ENCODE results near the gene ABTB2. TPM values are rescaled to one million over a fixed set of nuclear protein-coding genes. Genes with fewer than 3 reads are reported as not detected.
A peak's percentile ranks its signal among the peaks of the same experiment; 100 is the strongest.
"Not testable (repeated sequence)": the region's sequence is repeated elsewhere in the genome, so short reads cannot be mapped to it uniquely, and the experiment has no call there.

ABTB2 gene
- total RNA-seq, 1 donor from 2014 or later = 9.8 TPM

- DNase-seq (ENCODE audit: low spot score) = no peak
Observed at GRCh38 chr11:34190192-34191139, 167.3 kb downstream of the ABTB2 start.

- DNase-seq (ENCODE audit: low spot score) = no peak
Observed at GRCh38 chr11:34189191-34189590, 168.6 kb downstream of the ABTB2 start.

- no peak for DNase-seq (ENCODE audit: low spot score)
Observed at GRCh38 chr11:34188181-34188580, 169.6 kb downstream of the ABTB2 start.

GRCh38 chr11:34185926-34186841, 171.6 kb downstream of the ABTB2 start:
- DNase-seq (ENCODE audit: low spot score) = no peak

DNA sequence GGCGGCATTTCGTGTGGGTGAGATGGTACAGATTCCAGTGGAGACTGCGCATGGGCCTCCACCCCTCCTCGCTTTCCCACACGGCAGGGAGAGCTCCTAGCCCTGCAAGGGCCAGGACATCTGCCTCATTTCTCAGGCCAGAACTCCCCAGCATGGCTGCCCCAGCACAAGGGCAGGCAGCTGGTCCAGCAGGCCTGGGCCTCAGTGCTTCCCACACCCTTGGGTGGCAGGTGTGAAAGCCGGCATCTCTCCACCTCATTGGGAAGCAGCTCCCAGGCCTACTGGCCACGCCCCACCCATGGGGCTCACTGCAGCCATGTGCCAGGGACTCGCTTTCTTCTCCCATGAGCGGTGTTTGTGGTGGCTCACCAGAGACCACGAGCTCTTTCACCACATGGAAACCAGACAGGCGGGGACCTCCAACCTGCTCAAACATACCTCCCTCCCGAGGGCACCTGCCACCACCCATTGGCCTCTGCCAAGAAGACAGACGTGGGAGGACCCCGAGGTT, 173.2 kb downstream of the ABTB2 start:
- DNase-seq (ENCODE audit: low spot score) = no peak

GRCh38 chr11:34183848-34184391, 173.9 kb downstream of the ABTB2 start:
- no peak for DNase-seq (ENCODE audit: low spot score)

- no peak for DNase-seq (ENCODE audit: low spot score)
Observed at GRCh38 chr11:34182921-34183685, 174.7 kb downstream of the ABTB2 start.

GRCh38 chr11:34182425-34182824, 175.4 kb downstream of the ABTB2 start:
- no peak for DNase-seq (ENCODE audit: low spot score)

DNA sequence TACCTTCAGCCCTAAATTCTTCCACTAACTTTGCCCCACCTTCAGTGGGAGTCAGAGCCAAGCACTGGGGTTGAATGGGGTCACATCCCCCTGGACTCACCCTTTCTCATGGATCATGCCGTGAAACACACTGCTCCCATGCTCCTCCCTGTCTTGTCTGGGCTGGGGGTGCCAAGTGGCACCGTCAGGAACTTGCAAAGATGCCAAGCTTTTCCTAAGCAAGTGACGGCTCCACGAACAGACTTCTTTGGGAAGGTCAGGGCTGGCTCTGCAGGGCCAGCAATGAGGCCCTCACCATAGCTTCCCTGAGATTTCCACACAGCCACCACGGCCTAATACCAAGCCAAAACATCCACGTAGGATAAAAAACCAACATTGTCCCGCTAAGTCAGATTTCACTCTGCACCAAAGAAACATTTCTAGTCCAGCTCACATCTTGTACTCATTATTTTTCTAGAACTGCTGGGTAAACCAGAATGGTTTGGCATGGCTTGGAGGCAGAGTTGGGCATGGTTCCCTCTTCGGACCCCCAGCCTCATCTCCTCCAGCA, 175.9 kb downstream of the ABTB2 start:
- DNase-seq (ENCODE audit: low spot score) = no peak

DNA sequence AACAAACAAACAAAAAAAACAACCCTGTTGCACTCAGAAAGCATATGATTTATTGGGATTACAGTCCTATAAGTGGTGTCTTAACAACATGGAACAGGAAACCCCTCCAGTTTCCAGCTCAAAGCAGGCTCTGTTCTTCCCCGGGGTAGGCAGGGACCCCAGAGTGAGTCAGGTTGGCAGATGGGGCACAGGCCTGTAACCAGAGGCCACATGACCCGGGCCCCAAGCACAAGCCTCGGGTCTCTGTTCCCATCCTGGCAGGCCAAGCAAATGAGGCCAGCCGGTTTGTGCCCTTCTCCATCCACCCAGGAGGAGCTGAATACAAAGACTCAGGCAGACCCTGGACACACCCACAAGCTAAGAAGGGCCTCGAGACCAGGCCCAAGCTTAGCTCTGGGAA, 176.6 kb downstream of the ABTB2 start:
- DNase-seq (ENCODE audit: low spot score) = no peak

- DNase-seq (ENCODE audit: low spot score) = not testable (repeated sequence)
Observed at GRCh38 chr11:34180814-34181165, 177.0 kb downstream of the ABTB2 start.

DNA sequence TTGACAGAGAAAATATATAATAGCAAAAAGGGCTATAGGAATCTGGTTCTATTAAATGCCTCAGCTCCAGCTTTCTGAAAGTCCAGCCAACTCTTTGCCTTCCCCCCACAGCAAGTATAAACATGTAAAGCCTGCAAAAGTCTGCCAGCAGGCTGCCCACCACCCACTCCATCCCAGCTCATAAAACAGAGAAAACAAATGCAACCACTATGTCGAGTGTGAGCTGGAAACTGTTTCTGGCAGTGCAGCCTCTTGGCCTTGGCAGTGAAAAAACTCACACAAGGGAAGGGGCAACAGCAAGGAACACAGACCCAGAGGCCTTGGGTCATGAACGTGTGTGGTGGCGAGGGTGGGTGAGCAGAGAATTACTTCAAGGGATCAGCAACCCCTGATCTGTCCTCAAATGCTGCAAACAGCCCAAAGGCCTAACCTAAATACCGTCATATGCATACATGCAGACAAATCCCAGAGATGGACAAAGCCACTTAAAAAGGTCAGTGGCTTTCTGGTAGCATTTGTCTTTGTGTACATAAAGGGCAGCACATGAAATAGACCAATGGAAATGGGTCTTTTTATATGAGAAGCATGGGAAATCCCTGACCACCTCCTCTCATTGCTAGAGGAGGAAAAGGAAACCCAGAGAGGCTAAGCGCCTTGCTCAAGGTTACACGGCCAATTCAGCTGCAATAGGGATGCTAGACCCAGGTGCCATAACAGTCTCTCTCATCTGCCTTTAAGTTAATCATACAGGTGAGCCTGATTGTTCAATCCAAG, 177.6 kb downstream of the ABTB2 start:
- no peak for DNase-seq (ENCODE audit: low spot score)

DNA sequence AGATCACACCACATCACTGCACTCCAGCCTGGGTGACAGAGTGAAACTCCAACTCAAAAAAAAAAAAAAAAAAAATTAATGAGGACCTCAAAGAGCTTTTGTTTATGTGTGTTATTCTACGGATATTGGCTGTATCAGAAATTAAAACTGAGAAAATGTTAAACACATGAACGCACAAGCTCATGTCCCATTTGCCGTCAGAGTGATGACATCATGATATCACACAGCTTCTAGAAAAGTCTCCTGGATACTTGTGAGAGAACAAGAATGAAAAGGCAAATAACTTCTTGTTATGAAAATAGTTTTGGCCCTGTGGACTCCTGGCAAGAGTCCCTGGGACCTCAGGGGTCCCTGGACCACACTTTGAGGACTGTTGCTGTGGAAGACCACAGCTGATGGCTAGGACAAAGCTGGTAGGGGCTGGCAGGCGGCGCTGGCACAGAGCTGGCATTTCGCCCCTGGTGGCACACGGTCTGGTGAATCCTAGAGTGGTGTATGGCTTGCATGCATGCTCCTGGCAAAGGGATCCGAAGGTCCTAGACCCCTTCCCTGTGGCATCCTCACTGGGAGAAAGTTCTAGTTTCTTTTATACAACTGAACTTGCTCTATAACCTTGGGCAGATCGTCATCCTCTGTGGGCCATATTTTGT, 178.7 kb downstream of the ABTB2 start:
- DNase-seq (ENCODE audit: low spot score) = no peak

- DNase-seq (ENCODE audit: low spot score) = no peak
Observed at GRCh38 chr11:34178209-34178821, 179.5 kb downstream of the ABTB2 start.

DNA sequence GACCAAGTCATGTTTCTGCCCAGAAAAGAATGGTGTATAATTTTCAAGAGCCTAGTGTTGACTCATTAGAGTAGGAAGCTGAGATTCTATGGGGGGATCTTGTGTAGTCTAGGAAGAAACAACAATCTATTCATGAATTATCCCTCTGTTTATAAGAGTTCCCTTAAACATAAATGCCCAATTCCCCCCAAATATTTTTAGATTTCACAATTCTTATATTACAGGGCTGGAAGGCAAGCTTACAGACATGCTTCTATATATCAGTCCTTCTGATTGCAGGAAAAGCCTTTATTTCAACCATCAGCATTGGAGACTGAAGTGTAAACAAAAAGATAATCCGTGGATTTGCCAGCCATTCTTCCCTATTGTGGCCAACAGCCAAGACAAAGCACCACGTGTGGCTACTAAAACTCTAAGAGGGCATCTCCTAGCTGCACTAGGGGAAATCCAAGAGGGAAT, 181.0 kb downstream of the ABTB2 start:
- no peak for DNase-seq (ENCODE audit: low spot score)

- no peak for DNase-seq (ENCODE audit: low spot score)
Observed at GRCh38 chr11:34175284-34176019, 182.4 kb downstream of the ABTB2 start.

GRCh38 chr11:34174412-34175041, 183.3 kb downstream of the ABTB2 start:
- DNase-seq (ENCODE audit: low spot score) = peak; percentile 84

- no peak for DNase-seq (ENCODE audit: low spot score)
Observed at GRCh38 chr11:34173050-34173449, 184.8 kb downstream of the ABTB2 start.
